Stimulated activated CD4-positive, alpha-beta T cell treated with anti-CD3 and anti-CD28 coated beads, Interleukin-15, amount 100 ng/mL, for 24 hours (primary cell): ENCODE results near the gene TPM4.
A peak's percentile ranks its signal among the peaks of the same experiment; 100 is the strongest.

Source experiments
- DNase-seq: peaks from one replicate; pipeline ENCODE4 v3.0.0-alpha.2; 2020

The TPM4 gene

DNA sequence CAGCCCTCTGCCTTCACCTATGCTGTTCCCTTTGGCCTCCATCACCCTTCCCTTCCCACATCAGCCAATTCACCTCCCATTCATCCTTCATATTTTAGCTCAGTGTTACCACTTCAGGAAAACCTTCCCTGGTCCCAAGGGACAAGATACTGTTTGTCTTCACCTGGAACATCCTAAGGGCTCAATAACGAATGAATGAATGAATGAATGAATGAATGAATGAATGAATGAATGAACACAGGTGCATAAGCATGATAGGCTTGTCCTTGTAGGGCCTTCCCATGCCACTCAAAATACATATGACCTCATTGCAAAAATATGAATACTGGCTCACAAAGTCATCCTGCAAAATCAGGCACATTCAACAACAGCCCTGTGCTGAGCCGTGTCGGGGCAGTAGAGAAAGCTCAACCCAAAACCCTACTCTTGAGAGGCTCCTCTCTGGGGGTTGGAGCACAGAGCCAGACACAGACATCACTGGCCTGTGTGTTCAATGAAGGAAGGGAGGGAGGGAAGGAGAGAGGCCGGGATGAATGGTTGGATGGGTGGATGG, 33.7 kb upstream of the TPM4 start:
- DNase-seq: no peak

DNA sequence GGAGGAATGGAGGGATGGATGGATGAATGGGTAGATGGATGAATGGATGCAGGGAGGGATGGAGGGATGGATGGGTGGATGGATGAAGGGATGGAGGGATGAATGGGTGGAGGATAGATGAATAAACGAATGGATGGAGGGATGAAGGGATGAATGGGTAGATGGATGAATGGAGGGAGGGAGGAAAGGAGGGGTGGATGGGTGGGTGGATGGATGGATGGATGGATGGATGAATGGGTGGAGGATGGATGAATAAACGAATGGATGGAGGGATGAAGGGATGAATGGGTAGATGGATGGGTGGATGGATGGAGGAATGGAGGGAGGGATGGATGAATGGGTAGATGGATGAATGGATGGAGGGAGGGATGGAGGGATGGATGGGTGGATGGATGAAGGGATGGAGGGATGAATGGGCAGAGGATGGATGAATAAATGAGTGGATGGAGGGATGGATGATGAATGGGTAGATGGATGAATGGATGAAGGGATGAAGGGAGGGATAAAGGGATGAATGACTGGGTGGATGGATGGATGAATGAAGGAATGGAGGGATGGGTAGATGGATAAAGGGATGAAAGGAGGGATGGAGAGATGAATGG, 33.0 kb upstream of the TPM4 start:
- no peak for DNase-seq

DNA sequence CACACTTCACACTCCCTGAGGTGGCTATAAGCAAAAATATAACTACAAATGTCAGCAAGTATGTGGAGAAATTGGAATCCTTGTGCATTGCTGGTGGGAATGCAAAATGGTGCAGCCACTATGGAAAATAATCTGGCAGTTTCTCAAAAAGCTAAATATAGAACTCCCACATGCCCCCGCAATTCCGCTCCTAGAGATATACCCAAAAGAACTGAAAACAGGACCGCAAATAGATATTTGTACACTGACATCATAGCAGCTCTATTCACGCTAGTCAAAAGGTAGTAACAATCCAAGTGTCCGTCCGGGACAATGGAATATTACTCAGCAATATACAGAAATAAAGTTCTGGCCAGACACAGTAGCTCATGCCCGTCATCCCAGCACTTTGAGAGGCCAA, 31.5 kb upstream of the TPM4 start:
- DNase-seq: no peak

DNA sequence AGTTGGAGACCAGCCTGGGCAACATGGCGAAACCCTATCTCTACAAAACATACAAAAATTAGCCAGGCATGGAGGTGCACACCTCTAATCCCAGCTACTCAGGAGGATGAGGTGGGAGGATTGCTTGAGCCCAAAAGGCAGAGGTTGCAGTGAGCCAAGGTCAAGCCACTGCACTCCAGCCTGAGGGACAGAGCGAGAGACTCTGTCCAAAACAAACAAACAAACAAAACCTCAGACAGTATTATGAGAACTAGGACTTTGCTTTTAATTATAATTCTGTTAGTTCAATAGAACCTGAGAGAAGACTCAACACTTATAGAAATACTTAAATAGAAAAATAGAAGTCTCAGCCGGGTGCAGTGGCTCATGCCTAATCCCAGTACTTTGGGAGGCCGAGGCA, 31.1 kb upstream of the TPM4 start:
- no peak for DNase-seq

DNA sequence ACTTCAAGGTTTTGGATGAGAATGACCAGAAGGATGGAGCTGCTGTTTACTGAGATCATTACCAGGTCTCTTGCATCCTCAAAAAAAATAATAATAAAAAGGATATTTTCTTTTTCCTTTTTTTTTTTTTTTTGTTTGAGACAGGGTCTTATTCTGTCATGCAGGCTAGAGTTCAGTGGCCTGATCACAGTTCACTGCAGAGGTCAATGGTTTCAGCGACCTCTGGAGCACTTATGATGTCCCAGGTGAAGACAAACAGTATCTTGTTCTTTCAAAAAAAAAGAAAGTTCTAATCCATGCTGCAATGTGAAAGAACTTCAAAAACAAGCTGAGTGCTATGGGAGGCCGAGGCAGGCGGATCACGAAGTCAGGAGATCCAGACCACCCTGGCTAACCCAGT, 30.4 kb upstream of the TPM4 start:
- no peak for DNase-seq

DNA sequence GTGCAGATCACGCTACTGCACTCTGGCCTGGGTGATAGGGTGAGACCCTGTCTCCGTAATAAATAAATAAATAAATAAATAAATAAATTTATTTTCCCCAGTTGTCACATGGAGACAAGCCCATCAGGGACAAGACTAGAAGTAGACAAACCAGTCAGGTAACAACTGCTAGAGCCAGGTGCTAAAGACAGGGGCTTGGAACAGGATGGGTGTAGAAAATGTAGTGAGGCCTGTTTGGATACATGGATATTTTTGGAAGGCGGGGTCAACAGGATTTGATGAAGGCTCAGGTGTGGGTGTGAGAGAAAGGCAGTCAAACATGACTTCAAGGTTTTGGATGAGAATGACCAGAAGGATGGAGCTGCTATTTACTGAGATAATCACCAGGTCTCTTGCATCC, 27.7 kb upstream of the TPM4 start:
- DNase-seq: no peak

DNA sequence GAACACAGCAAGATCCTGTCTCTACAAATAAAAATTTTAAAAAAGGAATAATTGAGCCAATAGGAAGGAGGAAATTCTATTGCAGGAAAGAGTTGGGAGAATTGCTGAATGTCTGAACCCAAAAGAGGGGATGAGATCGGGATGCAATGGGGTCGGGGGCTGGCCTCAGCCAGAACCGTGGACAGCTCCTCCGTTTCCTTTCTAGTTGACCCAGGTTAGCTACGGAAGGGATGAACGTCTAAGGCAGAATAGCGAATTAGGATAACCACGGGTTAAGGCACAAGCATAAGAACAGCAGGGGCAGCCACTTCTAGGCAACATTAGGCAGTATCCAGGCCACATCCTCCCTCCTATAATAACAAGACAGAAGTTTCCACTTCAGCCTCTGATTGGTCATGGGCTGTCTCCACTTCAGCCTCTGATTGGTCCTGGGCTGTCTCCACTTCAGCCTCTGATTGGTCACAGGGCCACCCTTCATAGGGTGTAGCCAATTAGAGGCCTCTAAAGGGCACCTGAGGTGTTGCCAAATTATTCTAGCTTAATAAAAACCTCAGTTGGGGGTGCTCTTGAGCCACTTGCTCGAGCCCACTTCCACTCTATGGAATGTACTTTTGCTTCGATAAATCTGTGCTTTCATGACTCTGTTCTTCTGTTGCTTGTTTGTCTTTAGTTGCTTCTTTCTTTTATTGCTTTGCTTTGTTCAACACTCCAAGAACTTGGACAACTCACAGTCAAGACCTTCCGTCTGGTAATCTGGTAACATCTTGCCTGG, 24.9 kb upstream of the TPM4 start:
- peak; percentile 58 for DNase-seq

DNA sequence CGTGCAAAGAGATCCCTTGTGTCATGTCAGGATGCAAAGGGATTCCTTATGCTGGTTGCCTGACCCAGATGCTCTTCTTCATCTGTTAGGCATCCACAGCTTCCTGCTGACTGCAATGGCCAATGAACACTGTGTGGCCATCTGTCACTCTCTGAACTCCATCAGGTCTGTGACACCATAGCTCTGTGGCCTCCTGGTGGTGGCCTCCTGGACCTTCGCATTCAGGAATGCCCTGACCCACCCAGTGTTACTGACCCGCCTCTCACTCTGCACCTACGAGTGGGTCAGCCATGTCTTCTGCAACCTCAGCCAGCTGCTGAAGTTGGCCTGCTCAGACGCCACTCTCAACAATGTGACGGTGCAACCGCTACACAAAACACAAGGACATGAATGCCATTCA, 23.9 kb upstream of the TPM4 start:
- DNase-seq: no peak

DNA sequence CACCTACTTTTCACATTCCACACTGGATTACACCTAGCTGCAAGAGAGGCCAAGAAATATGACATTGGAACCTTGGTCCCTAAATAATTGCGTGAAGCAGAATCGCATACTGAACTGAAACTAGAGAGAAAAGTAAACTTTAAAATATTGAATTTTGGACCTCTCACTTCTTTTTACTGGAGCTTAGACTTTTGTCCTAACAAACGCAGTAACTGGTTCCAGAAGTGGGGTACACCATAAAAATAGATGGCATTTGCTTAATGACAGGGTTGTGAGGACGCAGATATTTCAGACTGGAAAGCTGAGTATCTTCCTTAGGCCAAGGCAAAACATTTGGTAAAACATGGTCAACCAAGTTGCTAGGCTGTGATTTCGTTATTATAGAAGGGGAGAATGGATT, 19.2 kb upstream of the TPM4 start:
- no peak for DNase-seq

DNA sequence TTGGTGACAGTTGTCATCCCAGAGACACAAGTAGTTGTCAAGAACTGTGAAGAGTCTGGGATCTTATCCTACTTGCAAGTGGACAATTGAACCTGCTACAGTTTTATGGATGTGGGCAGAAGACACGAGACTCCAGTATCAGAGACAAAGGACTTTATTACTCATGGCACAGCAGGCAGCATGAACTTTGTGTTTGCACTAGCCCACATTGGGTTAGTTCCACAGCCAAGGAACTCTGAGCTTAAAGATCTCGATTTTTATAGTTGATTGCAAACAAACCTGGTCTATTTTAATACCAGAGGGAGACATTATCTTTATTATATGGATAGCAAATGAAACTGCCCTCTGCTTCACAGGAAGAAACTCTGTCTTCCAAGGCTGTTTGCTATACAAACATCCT, 16.0 kb upstream of the TPM4 start:
- no peak for DNase-seq

DNA sequence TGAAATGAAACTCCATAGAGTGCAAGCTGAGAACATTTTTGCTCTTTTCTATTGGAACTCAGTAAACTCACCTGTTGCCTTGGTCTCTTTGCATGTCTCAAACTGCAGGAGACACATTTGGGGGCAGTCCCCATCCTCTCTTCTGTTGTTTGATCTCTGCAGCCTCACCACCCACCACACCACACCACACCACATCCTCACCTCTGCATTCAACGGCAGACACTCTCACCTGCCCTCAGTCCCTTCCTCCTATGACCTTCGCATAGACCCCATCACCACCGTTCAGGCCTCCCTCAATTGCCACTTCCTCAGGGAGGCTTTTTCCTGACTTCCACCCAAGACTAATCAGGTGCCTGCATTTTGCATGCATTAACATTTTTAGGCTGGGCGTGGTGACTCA, 14.4 kb upstream of the TPM4 start:
- DNase-seq: no peak

DNA sequence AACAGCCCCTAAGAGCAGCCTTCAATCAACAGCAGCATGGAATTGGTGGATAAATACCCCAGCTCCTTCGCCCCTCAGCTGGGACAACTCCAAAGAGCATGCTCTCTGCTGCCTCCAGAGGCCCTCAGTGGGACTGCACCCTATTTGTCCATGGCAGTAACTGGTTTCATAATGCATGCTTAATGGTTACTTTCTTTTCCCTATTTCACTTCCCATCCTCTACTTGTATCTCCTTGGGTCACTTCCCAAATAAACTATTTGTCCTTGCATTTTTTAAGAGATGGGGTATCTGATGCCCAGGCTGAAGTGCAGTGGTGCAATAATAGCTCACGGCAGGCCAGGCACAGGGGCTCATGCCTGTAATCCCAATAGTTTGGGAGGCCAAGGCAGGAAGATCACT, 13.5 kb upstream of the TPM4 start:
- peak; percentile 74 for DNase-seq

DNA sequence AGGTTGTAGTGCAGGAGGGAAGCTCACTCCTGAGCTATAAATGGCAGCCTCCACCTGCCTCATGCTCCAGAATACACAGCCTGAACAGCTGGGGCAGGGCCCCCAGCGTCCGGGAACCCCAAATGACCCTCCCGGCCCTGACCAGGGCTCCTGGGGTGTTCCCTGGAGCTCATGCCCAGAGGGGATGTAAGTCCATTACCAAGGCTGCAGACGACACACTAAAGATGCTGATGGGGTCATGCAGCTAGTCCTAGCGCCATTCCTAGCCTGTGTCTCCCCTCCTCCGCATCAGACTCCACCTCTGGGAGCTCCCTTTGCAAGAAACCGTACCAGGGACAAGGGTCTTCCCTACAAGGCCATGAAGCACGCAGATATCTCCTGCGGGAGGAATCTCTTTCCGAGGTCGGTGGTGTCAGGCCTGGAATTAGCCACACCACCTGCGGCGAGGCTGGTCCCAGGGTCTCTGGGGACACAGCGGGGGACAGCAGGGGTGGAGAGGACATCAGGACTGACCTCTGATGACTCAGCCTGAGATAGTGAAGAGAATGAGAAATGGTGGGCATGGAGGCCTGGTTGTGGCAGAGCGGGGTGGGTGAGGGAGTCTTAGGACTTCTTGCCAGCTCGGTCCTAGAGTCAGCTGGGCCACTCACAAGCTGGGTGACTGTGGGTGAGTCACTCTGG, 11.9 kb upstream of the TPM4 start:
- DNase-seq: no peak

DNA sequence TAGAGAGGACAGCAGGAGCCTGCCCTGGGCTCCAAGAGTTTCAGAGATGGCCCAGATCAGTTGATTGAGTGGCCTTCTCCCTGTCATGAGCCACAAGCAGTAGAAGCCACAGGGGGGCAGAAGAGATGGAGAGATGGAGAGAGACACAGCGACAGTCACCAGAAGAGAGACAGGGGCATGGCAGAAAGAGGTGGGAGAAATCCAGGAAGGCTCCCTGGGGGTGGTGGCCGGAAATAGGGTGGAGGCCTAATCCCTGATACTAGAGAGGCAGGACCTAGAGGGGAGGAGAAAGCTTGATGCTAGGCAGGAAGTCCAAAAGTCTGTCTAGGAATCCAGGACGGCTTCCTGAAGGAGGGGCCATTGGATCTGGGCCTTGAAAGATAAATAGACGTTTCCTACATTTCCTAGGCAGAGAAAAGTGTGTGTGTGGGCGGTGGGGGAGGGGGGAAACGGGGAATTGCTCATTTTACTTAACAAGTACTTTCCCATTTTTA, 9.6 kb upstream of the TPM4 start:
- peak; percentile 62 for DNase-seq

DNA sequence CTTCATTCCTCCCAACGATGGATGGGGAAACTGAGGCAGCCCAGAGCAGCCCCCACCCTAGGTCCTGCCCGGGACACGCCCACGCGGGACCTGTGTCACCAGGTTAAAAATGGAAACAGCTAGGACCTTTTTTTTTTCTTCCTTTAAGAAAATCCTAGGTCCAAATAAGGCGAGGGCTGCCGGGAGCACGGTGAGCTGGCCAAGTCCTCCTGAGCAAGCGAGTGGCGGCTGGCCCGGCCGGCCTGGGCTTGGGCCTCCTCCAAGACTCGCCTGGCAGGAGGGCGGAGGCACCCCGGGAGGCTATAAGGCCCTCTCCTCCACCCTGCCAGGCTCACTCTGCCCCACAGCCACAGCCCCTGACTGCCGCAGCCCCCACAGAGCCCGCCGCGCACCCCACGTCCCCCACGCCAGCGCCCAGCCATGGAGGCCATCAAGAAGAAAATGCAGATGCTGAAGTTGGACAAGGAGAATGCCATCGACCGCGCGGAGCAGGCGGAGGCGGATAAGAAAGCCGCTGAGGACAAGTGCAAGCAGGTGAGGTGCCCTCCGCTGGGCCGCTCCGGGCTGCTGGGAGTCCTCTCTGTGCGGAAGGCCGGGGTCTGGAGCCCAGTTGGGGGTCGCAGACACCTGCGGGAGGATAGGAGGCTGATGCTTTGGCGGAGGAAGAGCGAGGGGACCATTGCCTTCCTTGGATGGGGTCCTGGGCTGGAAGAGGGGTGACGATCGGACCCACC, 8.9 kb upstream of the TPM4 start:
- DNase-seq: no peak

DNA sequence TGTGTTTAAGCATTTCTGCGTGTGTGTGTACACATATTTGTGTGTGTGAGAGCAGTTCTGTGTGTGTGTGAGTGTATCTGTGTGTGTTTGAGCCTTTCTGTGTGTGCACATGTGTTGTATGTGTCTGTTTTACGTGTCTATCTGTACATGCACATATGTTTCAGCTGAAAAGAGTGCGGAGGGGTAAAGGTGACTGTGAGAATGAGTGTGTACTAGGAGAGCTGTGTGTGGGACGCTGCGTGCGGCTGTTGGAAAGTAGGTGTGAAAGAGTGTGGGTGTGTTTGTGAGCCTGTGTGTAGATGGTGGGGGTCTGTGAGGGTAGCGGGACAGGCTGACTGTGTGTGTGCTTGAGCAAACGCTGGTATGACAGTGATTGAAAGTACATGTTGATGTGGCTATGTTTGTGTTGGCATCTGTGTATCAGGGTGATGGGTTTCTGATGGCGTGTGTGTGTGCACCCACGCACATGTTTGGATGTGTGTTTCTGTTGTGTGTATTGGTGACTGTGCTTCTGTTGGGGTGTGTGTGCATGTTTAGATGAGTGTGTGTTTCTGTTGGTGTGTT, 7.5 kb upstream of the TPM4 start:
- DNase-seq: no peak

DNA sequence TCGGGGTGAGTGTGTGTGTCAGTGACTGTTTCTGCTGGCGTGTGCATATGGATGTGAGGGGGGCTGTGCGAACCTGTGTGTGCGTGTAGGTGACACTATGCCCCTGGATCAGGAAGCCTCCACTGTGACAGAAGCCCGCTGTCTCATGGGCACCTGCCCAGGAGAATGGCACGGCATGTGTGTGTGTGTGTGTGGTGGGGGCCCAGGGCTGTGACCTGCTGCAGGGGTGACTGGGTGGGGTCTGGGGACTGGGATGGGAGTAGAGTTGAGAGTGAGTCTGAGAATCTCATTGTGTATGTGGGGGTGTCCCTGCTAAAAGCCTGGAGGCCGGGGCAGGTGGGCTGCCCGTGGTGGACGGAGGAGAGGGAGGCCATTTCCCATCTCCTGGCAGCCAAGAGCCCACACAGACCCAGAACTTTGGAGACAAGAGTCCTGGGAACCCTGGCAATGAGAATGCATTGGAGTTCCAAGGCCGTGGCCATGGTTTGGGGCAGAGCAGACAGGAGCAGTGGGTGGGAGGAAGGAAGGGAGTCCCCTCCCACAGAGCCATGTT, 6.4 kb upstream of the TPM4 start:
- DNase-seq: no peak

DNA sequence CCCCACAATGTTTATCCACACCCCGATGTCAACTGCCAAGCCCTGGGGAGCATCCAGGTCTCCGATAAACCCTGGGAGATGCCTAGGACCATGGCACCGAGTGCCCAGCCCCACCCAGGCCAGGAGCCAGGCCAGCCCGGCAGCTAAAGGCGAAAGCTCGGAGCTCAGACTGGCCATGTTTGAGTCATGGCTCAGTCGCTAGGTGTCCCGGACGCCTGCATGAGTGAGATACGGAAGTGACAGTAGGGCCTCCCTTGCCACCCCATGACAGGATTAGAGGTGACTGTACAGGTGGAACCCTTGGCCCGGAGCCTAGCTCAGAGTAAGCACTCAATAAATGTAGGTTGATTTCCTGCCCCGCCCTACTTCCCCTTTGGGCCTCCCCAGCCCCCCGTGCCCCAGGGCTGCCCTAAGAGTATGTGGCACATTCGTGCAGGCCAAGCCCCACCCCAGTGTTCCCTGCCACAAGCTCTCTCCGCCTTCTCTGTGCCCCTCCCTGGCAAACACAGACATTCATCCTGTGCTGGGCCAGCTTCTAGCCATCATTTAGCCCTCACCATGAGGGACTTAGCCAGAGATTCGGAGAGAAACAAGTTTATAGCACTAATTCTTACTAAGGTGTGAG, 5.8 kb upstream of the TPM4 start:
- DNase-seq: peak; percentile 85

DNA sequence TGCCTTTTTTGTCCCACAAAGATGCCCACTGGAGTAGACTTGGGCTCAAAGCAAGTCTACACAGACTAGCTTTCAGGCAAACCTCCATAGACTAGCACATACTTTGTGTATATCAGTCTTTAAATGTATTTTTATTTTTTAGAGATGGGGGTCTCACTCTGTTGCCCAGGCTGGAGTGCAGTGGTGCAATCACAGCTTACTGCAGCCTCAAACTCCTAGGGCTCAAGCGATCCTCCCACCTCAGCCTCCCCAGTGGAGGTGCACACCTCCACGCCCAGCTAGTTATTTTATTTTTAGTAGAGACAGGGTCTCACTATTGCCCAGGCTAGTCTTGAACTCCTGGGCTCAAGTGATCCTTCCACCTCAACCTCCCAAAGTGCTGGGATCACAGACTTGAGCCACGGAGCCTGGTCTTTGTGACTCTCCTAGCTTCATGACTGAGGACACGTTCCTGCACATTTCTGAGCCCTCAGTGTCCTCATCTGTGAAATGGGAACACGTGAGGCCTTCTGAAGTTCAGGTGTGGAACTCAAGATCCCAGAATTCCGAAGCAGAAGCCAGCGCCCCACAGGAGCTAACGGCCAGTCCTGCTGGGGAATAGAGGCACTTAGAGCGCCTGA, 5.1 kb upstream of the TPM4 start:
- DNase-seq: no peak

DNA sequence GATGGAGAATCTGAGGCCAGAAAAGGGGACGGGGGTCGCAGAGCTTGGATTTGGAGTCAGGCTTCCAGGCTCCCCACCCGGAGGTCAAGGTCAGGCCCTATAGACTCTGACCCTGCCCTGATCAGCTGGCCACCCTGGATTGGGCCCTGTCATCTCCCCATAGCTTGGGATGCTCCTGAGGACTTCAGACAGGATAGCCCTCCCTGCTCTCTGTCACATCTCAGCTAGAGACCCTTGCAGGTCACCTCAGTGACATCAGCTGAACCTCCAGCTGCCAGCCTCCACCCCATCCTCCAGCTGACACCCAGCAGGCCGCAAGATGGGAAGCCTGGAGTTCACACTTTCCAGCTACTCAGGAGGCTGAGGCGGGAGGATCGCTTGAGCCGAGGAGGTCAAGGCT, 2.8 kb upstream of the TPM4 start:
- DNase-seq: no peak

DNA sequence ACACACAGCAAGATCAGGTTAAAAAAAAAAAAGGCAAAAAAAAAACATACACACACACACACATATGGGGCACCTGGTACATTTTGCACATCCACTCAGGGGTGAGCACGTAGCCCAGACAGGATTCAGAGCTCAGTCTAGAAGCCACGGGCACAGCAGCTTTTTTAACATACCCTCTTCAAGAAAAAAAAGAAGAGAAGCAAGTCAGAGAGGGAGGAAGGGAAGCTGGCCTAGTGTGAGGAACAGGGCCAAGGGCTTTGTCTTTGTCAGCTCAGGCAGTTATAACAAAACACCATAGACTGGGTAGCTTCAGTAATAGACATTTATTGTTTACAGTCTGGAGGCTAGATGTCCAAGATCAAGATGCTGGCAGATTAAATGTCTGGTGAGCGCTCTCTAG, 2.3 kb upstream of the TPM4 start:
- no peak for DNase-seq
